Heart left ventricle (tissue), 16 donors: ENCODE measurements around the gene XNDC1N. TPM values are rescaled to one million over a fixed set of nuclear protein-coding genes. Genes with fewer than 3 reads are reported as not detected.

Experiments used
- ATAC-seq, 4 donors: fragments of 200-7000 bp; cut with Tn5 transposase; one replicate each; pipeline ENCODE4 v1.9.1; 2020 to 2022; ENCODE audit warnings: moderate library complexity in 4 of 4, mild to moderate bottlenecking in 3 of 4, moderate number of reproducible peaks in 1 of 4
- DNase-seq, 5 donors: peaks; one replicate each; pipeline ENCODE4 v3.0.0-alpha.2; 2020
- H3K27ac ChIP-seq, 12 donors: fragments of 200-600 bp; sonication (generic) in 4 of 12; one replicate each; pipeline versions ENCODE4 v1.5.0 to v1.8.0; 2016 to 2022; ENCODE audit warnings: mild to moderate bottlenecking in 2 of 12
- H3K27me3 ChIP-seq, 9 donors: fragments of 200-600 bp; sonication (generic) in 2 of 9; one replicate each; pipeline versions ENCODE4 v1.5.1 to v1.8.0; 2016 to 2022; ENCODE audit warnings: mild to moderate bottlenecking in 3 of 9
- H3K36me3 ChIP-seq, 9 donors: fragments of 200-600 bp; sonication (generic) in 2 of 9; one replicate each; pipeline versions ENCODE4 v1.5.0 to v1.8.0; 2018 to 2022; ENCODE audit warnings: mild to moderate bottlenecking in 2 of 9
- H3K4me1 ChIP-seq, 12 donors: fragments of 200-600 bp; sonication (generic) in 4 of 12; one replicate each; pipeline versions ENCODE4 v1.5.0 to v1.8.0; 2016 to 2022; ENCODE audit warnings: mild to moderate bottlenecking in 3 of 12
- H3K4me3 ChIP-seq, 12 donors: fragments of 200-600 bp; sonication (generic) in 4 of 12; one replicate each; pipeline versions ENCODE4 v1.5.0 to v1.8.0; 2017 to 2022; ENCODE audit warnings: mild to moderate bottlenecking in 9 of 12, moderate library complexity in 4 of 12
- H3K9me3 ChIP-seq, 12 donors: fragments of 200-600 bp; sonication (generic) in 4 of 12; one replicate each; pipeline versions ENCODE4 v1.5.0 to v1.8.0; 2016 to 2022; ENCODE audit warnings: mild to moderate bottlenecking in 1 of 12
- POLR2A ChIP-seq, 2 donors: fragments of 450-650 bp; IDR thresholded peaks; one replicate each; pipeline ENCODE4 v1.6.1; 2017; ENCODE audit warnings: antibody characterized with exemption in 2 of 2, mild to moderate bottlenecking in 2 of 2, moderate library complexity in 2 of 2
- WGBS, 4 donors: extraction: QIAGEN DNeasy Blood & Tissue Kit in 2 of 4; methylation state at CpG; one replicate each; pipeline versions ENCODE4 v1.1.5 to v1.1.7; 2013 to 2018; 5-methylcytosine and 5-hydroxymethylcytosine counted together
- intact Hi-C, 10 donors: fragments of 100-400 bp; cut with DNase I; formaldehyde crosslinking; loops; one replicate each; pipeline versions ENCODE4 v1.11.1 to v1.14.2; 2022
- polyA plus RNA-seq, 2 donors: library from polyadenylated mRNA; stranded (reverse); fragments of 200-250 nt; gene quantifications; one replicate each; pipeline ENCODE4 v1.2.3, GENCODE V29; 2013
- total RNA-seq, 9 donors: library from RNA; depleted of rRNA in 2 of 9; stranded (reverse); fragments of >200 nt in 2 of 9; fragmentation: NEBNext Ultra II Directional in 3 of 9; extraction: Animal tissue kit (Norgen Biotek cat#: 25700) in 3 of 9; gene quantifications; one replicate each; pipeline versions ENCODE4 v1.1.0 to v1.2.4, GENCODE V29; 2016 to 2023
- TF ChIP-seq, protein P1 (sequence below), 12 donors: fragments of 200-600 bp; sonication (generic) in 4 of 12; IDR thresholded peaks; one replicate each; pipeline versions ENCODE4 v1.5.0 to v1.8.0; 2018 to 2022; ENCODE audit warnings: antibody characterized with exemption in 12 of 12, mild to moderate bottlenecking in 5 of 12
- donor health status: ischemic (EF 13 %, LVEDD 7.1; RV severe dilation, severe dysfunction).
- donor health status: healthy with polysubstance abuse.
- donor health status: DM: no; HTN: yes; CAD: no.
- donor health status: DM: no; HTN: no; CAD: no.
- donor health status: ischemic (EF 25% LVEDD 6.9; RV normal size, moderate dysfunction).
- donor health status: ischemic (EF 25% LVEDD 5.7; RV mildly dilated, moderate dysfunction).
- donor health status: healthy.
- donor health status: DM: yes; HTN: yes; CAD: no.
- donor health status: ischemic (EF 35%, LVEDD 5.7; RV mildly dilated, moderate dysfunction).
- donor health status: nonischemic (EF 11% LVEDD 7.7; RV severe dilation, severe dysfunction).
- donor health status: DM: yes; HTN: yes; CAD: no.
- donor health status: PGD.
- donor health status: ischemic (EF 29% LVEDD 5.4; RV normal size, mild dysfunction).
- donor health status: nonischemic (EF 23%, LVEDD 6.1; RV moderate dilation, normal function).

XNDC1N gene
- total and polyA plus RNA-seq, 11 donors, result 0.95 to 5.3 (median 2.6) TPM; not detected in 1

DNA sequence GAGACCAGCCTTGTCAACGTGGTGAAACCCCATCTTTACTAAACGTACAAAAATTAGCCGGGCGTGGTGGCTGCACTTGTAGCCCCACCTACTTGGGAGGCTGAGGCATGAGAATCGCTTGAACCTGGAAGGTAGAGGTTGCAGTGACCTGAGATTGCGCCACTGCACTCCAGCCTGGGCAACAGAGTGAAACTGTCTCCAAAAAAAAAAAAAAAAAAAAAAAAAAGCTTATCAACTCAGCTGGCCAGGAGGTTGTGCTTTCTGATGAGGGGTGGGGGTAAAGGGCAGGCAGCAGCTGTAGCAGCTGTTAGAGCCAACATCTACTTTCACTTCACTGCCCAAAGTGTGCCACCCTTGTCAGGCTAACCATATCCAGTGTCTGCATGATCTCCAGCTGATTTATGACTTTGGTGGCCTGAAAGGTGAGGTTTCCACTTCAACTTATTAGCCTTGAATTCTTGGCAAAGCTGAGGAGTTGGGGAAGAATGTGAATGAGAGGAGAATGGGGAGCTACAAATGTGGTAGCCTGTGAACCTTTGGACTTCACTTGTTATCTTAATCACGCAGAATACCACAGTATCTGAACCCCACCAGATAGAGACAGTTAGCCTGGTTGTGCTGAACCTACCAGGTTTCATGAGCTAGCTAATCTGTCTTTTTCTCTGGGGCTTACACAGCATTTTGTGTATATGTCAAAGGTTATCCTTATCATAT is 20.1 kb upstream of the XNDC1N start:
- TF ChIP-seq, protein P1, sequence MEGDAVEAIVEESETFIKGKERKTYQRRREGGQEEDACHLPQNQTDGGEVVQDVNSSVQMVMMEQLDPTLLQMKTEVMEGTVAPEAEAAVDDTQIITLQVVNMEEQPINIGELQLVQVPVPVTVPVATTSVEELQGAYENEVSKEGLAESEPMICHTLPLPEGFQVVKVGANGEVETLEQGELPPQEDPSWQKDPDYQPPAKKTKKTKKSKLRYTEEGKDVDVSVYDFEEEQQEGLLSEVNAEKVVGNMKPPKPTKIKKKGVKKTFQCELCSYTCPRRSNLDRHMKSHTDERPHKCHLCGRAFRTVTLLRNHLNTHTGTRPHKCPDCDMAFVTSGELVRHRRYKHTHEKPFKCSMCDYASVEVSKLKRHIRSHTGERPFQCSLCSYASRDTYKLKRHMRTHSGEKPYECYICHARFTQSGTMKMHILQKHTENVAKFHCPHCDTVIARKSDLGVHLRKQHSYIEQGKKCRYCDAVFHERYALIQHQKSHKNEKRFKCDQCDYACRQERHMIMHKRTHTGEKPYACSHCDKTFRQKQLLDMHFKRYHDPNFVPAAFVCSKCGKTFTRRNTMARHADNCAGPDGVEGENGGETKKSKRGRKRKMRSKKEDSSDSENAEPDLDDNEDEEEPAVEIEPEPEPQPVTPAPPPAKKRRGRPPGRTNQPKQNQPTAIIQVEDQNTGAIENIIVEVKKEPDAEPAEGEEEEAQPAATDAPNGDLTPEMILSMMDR (IDR thresholded peaks at IDR 0.05), result no peak
- no peak for TF ChIP-seq POLR2A (IDR thresholded peaks at IDR 0.05)

DNA sequence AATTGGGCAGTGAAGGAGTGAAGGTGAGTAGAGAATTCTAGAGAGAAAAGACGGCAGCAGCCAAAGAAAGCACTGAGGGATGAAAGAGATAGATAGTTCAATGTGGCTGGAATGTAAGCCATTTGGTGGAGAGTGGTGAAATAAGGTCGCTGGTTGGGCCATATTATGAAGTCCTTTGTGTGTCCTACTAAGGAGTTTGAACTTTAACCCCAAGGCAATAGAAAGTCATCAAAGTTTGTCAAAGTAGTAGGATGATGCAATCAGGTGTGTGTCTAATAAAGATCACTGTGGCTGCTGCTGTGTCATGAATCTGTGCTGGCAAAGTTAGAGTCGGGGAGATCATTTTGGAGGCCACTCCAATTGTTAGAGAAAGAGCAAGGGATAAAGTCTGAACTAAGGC is 19.1 kb upstream of the XNDC1N start:
- intact Hi-C loops, result no loop called here
- ATAC-seq (no peak), DNase-seq (no peak)
- Histone ChIP-seq H3K27ac (no peak overlapping the region), H3K36me3 (peaks cover 0 to 8% (median 0%) of the 10 kb centered on the region in 9 donors), H3K4me3 (no peak overlapping the region), H3K27me3 (no peaks in the 10 kb centered on the region), H3K4me1 (peaks cover 0 to 38% (median 10%) of the 10 kb centered on the region in 12 donors), H3K9me3 (no peaks in the 10 kb centered on the region)
- WGBS, 4 donors, result 88 to 93% (median 89%) methylated on average over 3 of the region's 3 CpGs
- TF ChIP-seq, protein P1 (IDR thresholded peaks at IDR 0.05), result no peak
- no peak for TF ChIP-seq POLR2A (IDR thresholded peaks at IDR 0.05)

More for the DNA sequence above, 20.1 kb upstream of the XNDC1N start:
- no peak overlapping the region for H3K4me3 ChIP-seq
- peak in 1 of 4 donors; percentile 38 for ATAC-seq
- DNase-seq, result no peak
- H3K36me3 ChIP-seq, result peaks cover 0 to 6% (median 0%) of the 10 kb centered on the region in 9 donors
- intact Hi-C loops, result no loop called here
- H3K9me3 ChIP-seq, result no peaks in the 10 kb centered on the region
- peaks cover 0 to 33% (median 10%) of the 10 kb centered on the region in 12 donors for H3K4me1 ChIP-seq
- H3K27ac ChIP-seq, result no peak overlapping the region
- no peaks in the 10 kb centered on the region for H3K27me3 ChIP-seq
- 73 to 87% (median 82%) methylated on average over 7 of the region's 7 CpGs for WGBS, 4 donors

DNA sequence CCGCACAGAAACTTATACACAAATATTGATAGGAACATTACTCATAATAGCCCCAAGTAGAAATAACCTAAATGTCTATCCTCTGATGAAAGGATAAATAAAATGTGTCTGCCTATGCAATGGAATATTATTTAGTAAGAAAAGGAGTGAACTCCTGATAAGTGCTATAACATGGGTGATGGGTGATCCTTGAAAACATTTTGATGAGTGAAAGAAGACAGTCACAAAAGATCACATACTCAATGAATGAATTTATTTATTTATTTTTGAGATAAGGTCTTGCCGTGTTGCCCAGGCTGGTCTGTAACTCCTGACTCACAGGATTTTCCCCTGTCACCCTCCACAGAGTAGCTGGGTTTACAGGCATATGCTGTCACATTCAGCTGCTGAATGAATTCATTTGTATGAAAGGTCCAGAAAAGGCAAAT is 17.8 kb upstream of the XNDC1N start:
- Histone ChIP-seq H3K27me3 (no peaks in the 10 kb centered on the region), H3K4me3 (no peak overlapping the region), H3K4me1 (peaks cover 0 to 38% (median 10%) of the 10 kb centered on the region in 12 donors), H3K27ac (no peak overlapping the region), H3K36me3 (peaks cover 0 to 8% (median 0%) of the 10 kb centered on the region in 9 donors), H3K9me3 (no peaks in the 10 kb centered on the region)
- DNase-seq (no peak), ATAC-seq (peak in 1 of 4 donors; percentile 31)
- intact Hi-C loops, result no loop called here
- 55 to 65% (median 60%) methylated on average over 2 of the region's 2 CpGs for WGBS, 4 donors
- TF ChIP-seq, protein P1 (IDR thresholded peaks at IDR 0.05), result no peak
- TF ChIP-seq POLR2A (IDR thresholded peaks at IDR 0.05), result no peak

DNA sequence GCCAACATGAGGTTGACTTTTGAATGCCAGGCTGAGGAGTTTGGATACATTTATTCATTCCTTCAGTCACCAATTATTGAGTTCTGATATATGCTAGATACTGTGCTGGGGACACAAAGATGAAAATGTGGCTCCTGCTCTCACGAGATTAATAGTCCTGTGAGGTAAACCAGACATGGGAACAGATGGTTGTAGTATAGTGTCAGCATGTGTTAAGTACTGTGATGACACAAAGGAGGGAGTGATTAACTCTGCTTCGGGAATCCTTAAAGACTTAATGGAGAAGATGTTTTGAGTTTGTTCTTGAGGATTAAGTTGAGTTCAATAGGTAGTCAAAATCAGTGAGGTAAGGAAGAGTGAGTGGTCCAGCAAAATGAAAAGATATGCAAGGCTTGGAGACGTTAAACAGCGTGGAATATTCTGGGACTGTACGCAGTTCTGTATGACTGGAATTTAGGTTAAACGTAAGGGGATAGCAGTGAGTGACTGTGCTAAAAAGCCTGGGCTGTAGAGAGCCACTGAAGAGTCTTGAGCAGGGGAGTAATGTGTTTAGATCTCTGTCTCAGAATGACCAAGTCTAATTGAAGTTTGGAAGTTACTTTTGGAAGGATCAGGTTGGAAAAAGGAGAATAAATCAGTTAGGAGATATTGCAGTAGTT is 12.3 kb upstream of the XNDC1N start:
- ATAC-seq (peak in 1 of 4 donors; percentile 21), DNase-seq (no peak)
- TF ChIP-seq, protein P1 (IDR thresholded peaks at IDR 0.05), result no peak
- no peak for TF ChIP-seq POLR2A (IDR thresholded peaks at IDR 0.05)
- H3K9me3 ChIP-seq, result no peaks in the 10 kb centered on the region
- H3K27ac ChIP-seq, result no peak overlapping the region
- intact Hi-C loops, result no loop called here
- H3K36me3 ChIP-seq, result peaks cover 0 to 15% (median 0%) of the 10 kb centered on the region in 9 donors
- no peaks in the 10 kb centered on the region for H3K27me3 ChIP-seq
- H3K4me1 ChIP-seq, result peaks cover 0 to 32% (median 13%) of the 10 kb centered on the region in 12 donors
- no peak overlapping the region for H3K4me3 ChIP-seq
- 63 to 72% (median 68%) methylated on average over 6 of the region's 6 CpGs for WGBS, 4 donors
